Temporal lobe (tissue), 2 donors: Measurements from ENCODE around the gene CBX5. TPM values are rescaled to one million over a fixed set of nuclear protein-coding genes. Genes with fewer than 3 reads are reported as not detected.

Source experiments
- small RNA-seq: library from RNA; depleted of rRNA; stranded (forward); fragments of <200 nt; gene quantifications from one replicate; pipeline ENCODE3, GENCODE V24; 2014; ENCODE audit warnings: low replicate concordance
- total RNA-seq: library from RNA; depleted of rRNA; stranded (reverse); fragments of >200 nt; gene quantifications from one replicate; pipeline ENCODE4 v1.2.3, GENCODE V29; 2014

Gene CBX5
- total RNA-seq, 1 donor from 2014 or later: 114 TPM

Small RNAs within 50 kb of the gene (small RNA-seq; reads per million reads assigned to genes)
- gene RN7SL390P: not detected
- not detected for gene RNU6-950P

Other genes with a start within 250 kb of the CBX5 start
- not detected for gene HOXC5, start 247.1 kb downstream of the CBX5 start, total RNA-seq
- gene HOXC4, start 226.3 kb downstream of the CBX5 start, total RNA-seq: not detected
- gene SMUG1, start 91.1 kb downstream of the CBX5 start, total RNA-seq: 28.5 TPM
- 627 TPM for gene HNRNPA1, start 604 bp upstream of the CBX5 start, total RNA-seq
- gene NFE2, start 20.9 kb upstream of the CBX5 start, total RNA-seq: 0.98 TPM
- 52.6 TPM for gene COPZ1, start 45.0 kb upstream of the CBX5 start, total RNA-seq
- not detected for gene GPR84, start 84.4 kb upstream of the CBX5 start, total RNA-seq
- gene ZNF385A, start 104.6 kb upstream of the CBX5 start, total RNA-seq: 2.0 TPM
- gene ITGA5, start 139.1 kb upstream of the CBX5 start, total RNA-seq: 5.2 TPM
- not detected for gene GTSF1, start 193.5 kb upstream of the CBX5 start, total RNA-seq
- 1.7 TPM for gene NCKAP1L, start 217.6 kb upstream of the CBX5 start, total RNA-seq